Measurements from ENCODE around the gene C5orf15.
"Not testable (repeated sequence)": the region's sequence is repeated elsewhere in the genome, so short reads cannot be mapped to it uniquely, and the experiment has no call there.

C5orf15 gene

GRCh38 chr5:133942614-133943474 is 25.6 kb downstream of the C5orf15 start:
- H3K36me3 ChIP-seq (ENCODE audit: control insufficient read depth, insufficient read depth, low read length, severe bottlenecking): no peaks in the 10 kb centered on the region
- H3K9ac ChIP-seq (ENCODE audit: low read length): no peak overlapping the region
- peak; percentile 30 for DNase-seq (ENCODE audit: low read depth)
- peaks cover 16% of the 10 kb centered on the region for H3K27me3 ChIP-seq (replicated peaks; ENCODE audit: control insufficient read depth, insufficient read depth, low read length)
- no peaks in the 10 kb centered on the region for H3K4me1 ChIP-seq (ENCODE audit: control insufficient read depth, insufficient read depth, low read length)
- H3K4me3 ChIP-seq (ENCODE audit: low read length): no peak overlapping the region
- no peaks in the 10 kb centered on the region for H3K9me3 ChIP-seq (ENCODE audit: control insufficient read depth, low read length)

- peaks cover 15% of the 10 kb centered on the region for H3K27me3 ChIP-seq (replicated peaks; ENCODE audit: control insufficient read depth, insufficient read depth, low read length)
- no peak overlapping the region for H3K9ac ChIP-seq (ENCODE audit: low read length)
- H3K4me3 ChIP-seq (ENCODE audit: low read length): no peak overlapping the region
- no peaks in the 10 kb centered on the region for H3K4me1 ChIP-seq (ENCODE audit: control insufficient read depth, insufficient read depth, low read length)
- H3K9me3 ChIP-seq (ENCODE audit: control insufficient read depth, low read length): no peaks in the 10 kb centered on the region
- no peak for DNase-seq (ENCODE audit: low read depth)
- H3K36me3 ChIP-seq (ENCODE audit: control insufficient read depth, insufficient read depth, low read length, severe bottlenecking): no peaks in the 10 kb centered on the region
Measured at GRCh38 chr5:133941456-133942196, 26.8 kb downstream of the C5orf15 start.

- peaks cover 13% of the 10 kb centered on the region for H3K27me3 ChIP-seq (replicated peaks; ENCODE audit: control insufficient read depth, insufficient read depth, low read length)
- H3K36me3 ChIP-seq (ENCODE audit: control insufficient read depth, insufficient read depth, low read length, severe bottlenecking): no peaks in the 10 kb centered on the region
- no peak overlapping the region for H3K9ac ChIP-seq (ENCODE audit: low read length)
- no peak for DNase-seq (ENCODE audit: low read depth)
- no peaks in the 10 kb centered on the region for H3K4me1 ChIP-seq (ENCODE audit: control insufficient read depth, insufficient read depth, low read length)
- no peaks in the 10 kb centered on the region for H3K9me3 ChIP-seq (ENCODE audit: control insufficient read depth, low read length)
- H3K4me3 ChIP-seq (ENCODE audit: low read length): no peak overlapping the region
Measured at GRCh38 chr5:133939668-133940067, 28.8 kb downstream of the C5orf15 start.

GRCh38 chr5:133938929-133939328 is 29.5 kb downstream of the C5orf15 start:
- H3K9me3 ChIP-seq (ENCODE audit: control insufficient read depth, low read length): no peaks in the 10 kb centered on the region
- no peak overlapping the region for H3K9ac ChIP-seq (ENCODE audit: low read length)
- no peak overlapping the region for H3K4me3 ChIP-seq (ENCODE audit: low read length)
- H3K27me3 ChIP-seq (replicated peaks; ENCODE audit: control insufficient read depth, insufficient read depth, low read length): peaks cover 12% of the 10 kb centered on the region
- no peaks in the 10 kb centered on the region for H3K36me3 ChIP-seq (ENCODE audit: control insufficient read depth, insufficient read depth, low read length, severe bottlenecking)
- no peaks in the 10 kb centered on the region for H3K4me1 ChIP-seq (ENCODE audit: control insufficient read depth, insufficient read depth, low read length)
- DNase-seq (ENCODE audit: low read depth): no peak

GRCh38 chr5:133938039-133938821 is 30.2 kb downstream of the C5orf15 start:
- H3K4me3 ChIP-seq (ENCODE audit: low read length): no peak overlapping the region
- DNase-seq (ENCODE audit: low read depth): no peak

GRCh38 chr5:133937628-133938027 is 30.8 kb downstream of the C5orf15 start:
- H3K27me3 ChIP-seq (replicated peaks; ENCODE audit: control insufficient read depth, insufficient read depth, low read length): peaks cover 14% of the 10 kb centered on the region
- not testable (repeated sequence) for H3K4me3 ChIP-seq (ENCODE audit: low read length); H3K4me1 ChIP-seq (ENCODE audit: control insufficient read depth, insufficient read depth, low read length); H3K9ac ChIP-seq (ENCODE audit: low read length); H3K9me3 ChIP-seq (ENCODE audit: control insufficient read depth, low read length); DNase-seq (ENCODE audit: low read depth); H3K36me3 ChIP-seq (ENCODE audit: control insufficient read depth, insufficient read depth, low read length, severe bottlenecking)

More at GRCh38 chr5:133938039-133938821, 30.2 kb downstream of the C5orf15 start:
- H3K4me1 ChIP-seq (ENCODE audit: control insufficient read depth, insufficient read depth, low read length): no peaks in the 10 kb centered on the region
- H3K9me3 ChIP-seq (ENCODE audit: control insufficient read depth, low read length): no peaks in the 10 kb centered on the region
- H3K36me3 ChIP-seq (ENCODE audit: control insufficient read depth, insufficient read depth, low read length, severe bottlenecking): no peaks in the 10 kb centered on the region
- no peak overlapping the region for H3K9ac ChIP-seq (ENCODE audit: low read length)
- H3K27me3 ChIP-seq (replicated peaks; ENCODE audit: control insufficient read depth, insufficient read depth, low read length): peaks cover 14% of the 10 kb centered on the region

GRCh38 chr5:133936651-133937015 is 31.8 kb downstream of the C5orf15 start:
- H3K4me1 ChIP-seq (ENCODE audit: control insufficient read depth, insufficient read depth, low read length): no peaks in the 10 kb centered on the region
- no peak for DNase-seq (ENCODE audit: low read depth)
- H3K27me3 ChIP-seq (replicated peaks; ENCODE audit: control insufficient read depth, insufficient read depth, low read length): peaks cover 20% of the 10 kb centered on the region

GRCh38 chr5:133935991-133936650 is 32.3 kb downstream of the C5orf15 start:
- not testable (repeated sequence) for DNase-seq (ENCODE audit: low read depth); H3K9me3 ChIP-seq (ENCODE audit: control insufficient read depth, low read length); H3K4me1 ChIP-seq (ENCODE audit: control insufficient read depth, insufficient read depth, low read length); H3K36me3 ChIP-seq (ENCODE audit: control insufficient read depth, insufficient read depth, low read length, severe bottlenecking); H3K4me3 ChIP-seq (ENCODE audit: low read length); H3K9ac ChIP-seq (ENCODE audit: low read length)
- peaks cover 22% of the 10 kb centered on the region for H3K27me3 ChIP-seq (replicated peaks; ENCODE audit: control insufficient read depth, insufficient read depth, low read length)

More at GRCh38 chr5:133936651-133937015, 31.8 kb downstream of the C5orf15 start:
- H3K36me3 ChIP-seq (ENCODE audit: control insufficient read depth, insufficient read depth, low read length, severe bottlenecking): no peaks in the 10 kb centered on the region
- no peak overlapping the region for H3K4me3 ChIP-seq (ENCODE audit: low read length)
- H3K9me3 ChIP-seq (ENCODE audit: control insufficient read depth, low read length): no peaks in the 10 kb centered on the region
- no peak overlapping the region for H3K9ac ChIP-seq (ENCODE audit: low read length)

GRCh38 chr5:133935667-133935940 is 32.8 kb downstream of the C5orf15 start:
- no peak overlapping the region for H3K9ac ChIP-seq (ENCODE audit: low read length)
- H3K36me3 ChIP-seq (ENCODE audit: control insufficient read depth, insufficient read depth, low read length, severe bottlenecking): no peaks in the 10 kb centered on the region
- H3K27me3 ChIP-seq (replicated peaks; ENCODE audit: control insufficient read depth, insufficient read depth, low read length): peaks cover 22% of the 10 kb centered on the region
- H3K9me3 ChIP-seq (ENCODE audit: control insufficient read depth, low read length): no peaks in the 10 kb centered on the region
- H3K4me3 ChIP-seq (ENCODE audit: low read length): no peak overlapping the region
- no peaks in the 10 kb centered on the region for H3K4me1 ChIP-seq (ENCODE audit: control insufficient read depth, insufficient read depth, low read length)
- no peak for DNase-seq (ENCODE audit: low read depth)

GRCh38 chr5:133934822-133935666 is 33.4 kb downstream of the C5orf15 start:
- peaks cover 22% of the 10 kb centered on the region for H3K27me3 ChIP-seq (replicated peaks; ENCODE audit: control insufficient read depth, insufficient read depth, low read length)
- DNase-seq (ENCODE audit: low read depth): no peak
- peaks cover 3% of the 10 kb centered on the region for H3K4me1 ChIP-seq (ENCODE audit: control insufficient read depth, insufficient read depth, low read length)
- H3K4me3 ChIP-seq (ENCODE audit: low read length): no peak overlapping the region
- no peak overlapping the region for H3K9ac ChIP-seq (ENCODE audit: low read length)
- no peaks in the 10 kb centered on the region for H3K9me3 ChIP-seq (ENCODE audit: control insufficient read depth, low read length)
- no peaks in the 10 kb centered on the region for H3K36me3 ChIP-seq (ENCODE audit: control insufficient read depth, insufficient read depth, low read length, severe bottlenecking)
